IMR-90 (cell line): ENCODE measurements around the gene CDIP1. TPM values are rescaled to one million over a fixed set of nuclear protein-coding genes. Genes with fewer than 3 reads are reported as not detected.

Source experiments
- ATAC-seq: fragments of 200-7000 bp; cut with Tn5 transposase; 2 replicates; pipeline ENCODE4 v1.9.1; 2020; ENCODE audit warnings: low read depth, mild to moderate bottlenecking, moderate library complexity
- BruUV-seq: library from RNA; stranded (reverse); fragments of 400-500 nt; replicated peaks from 2 replicates; lab custom pipeline; 2021; lab: Mats Ljungman, UMichigan
- CTCF ChIA-PET: fragments of 300-600 bp; formaldehyde crosslinking; extraction: SDS; loops from one replicate; lab custom pipeline; 2021; ENCODE audit warnings: antibody characterized with exemption; lab: Yijun Ruan, JAX
- POLR2A ChIA-PET: fragments of 300-600 bp; sonication (Branson Sonifier 250); formaldehyde crosslinking; loops from one replicate; lab custom pipeline; 2022; ENCODE audit warnings: antibody characterized with exemption; ENCODE audit not compliant: unreplicated experiment; lab: Charles Lee
- DNase-seq: peaks from one replicate; pipeline ENCODE4 v3.0.0; 2013
- H2AFZ ChIP-seq: replicated peaks from 2 replicates; pipeline ENCODE3; 2013; ENCODE audit warnings: low read length, mild to moderate bottlenecking; ENCODE audit not compliant: poor library complexity
- H2AK5ac ChIP-seq: 2 replicates; pipeline ENCODE4 v1.6.1; 2013; ENCODE audit warnings: low read depth, low read length, inconsistent platforms
- H2AK9ac ChIP-seq: replicated peaks from 2 replicates; pipeline ENCODE3; 2013; ENCODE audit warnings: mild to moderate bottlenecking, low read depth, low read length, moderate library complexity; ENCODE audit not compliant: poor library complexity
- H2BK120ac ChIP-seq: 2 replicates; pipeline ENCODE4 v1.6.1; 2013; ENCODE audit warnings: low read depth, low read length, inconsistent platforms
- H2BK15ac ChIP-seq: 3 replicates; pipeline ENCODE4 v1.6.1; 2013; ENCODE audit warnings: low read depth, low read length, inconsistent platforms
- H2BK20ac ChIP-seq: 2 replicates; pipeline ENCODE4 v1.6.1; 2013; ENCODE audit warnings: low read depth, mild to moderate bottlenecking, inconsistent platforms, low read length, moderate library complexity
- H2BK5ac ChIP-seq: 2 replicates; pipeline ENCODE4 v1.6.1; 2013; ENCODE audit warnings: mild to moderate bottlenecking, low read depth, low read length, inconsistent platforms; ENCODE audit not compliant: poor library complexity, severe bottlenecking
- H3K14ac ChIP-seq: replicated peaks from 2 replicates; pipeline ENCODE4 v1.6.1; 2013; ENCODE audit warnings: low read depth, low read length, inconsistent platforms
- H3K18ac ChIP-seq: 2 replicates; pipeline ENCODE4 v1.6.1; 2013; ENCODE audit warnings: low read depth, low read length, control low read depth
- H3K23ac ChIP-seq: 2 replicates; pipeline ENCODE4 v1.6.1; 2013; ENCODE audit warnings: low read depth, low read length, inconsistent platforms
- H3K27ac ChIP-seq: 2 replicates; pipeline ENCODE4 v1.5.1; 2013; ENCODE audit warnings: mild to moderate bottlenecking, control low read depth, low read length; ENCODE audit not compliant: insufficient read depth
- H3K27me3 ChIP-seq: 2 replicates; pipeline ENCODE4 v1.6.1; 2013; ENCODE audit warnings: low read length; ENCODE audit not compliant: control insufficient read depth, insufficient read depth
- H3K36me3 ChIP-seq: 2 replicates; pipeline ENCODE4 v1.6.1; 2013; ENCODE audit warnings: low read length, mixed read lengths; ENCODE audit not compliant: control insufficient read depth, insufficient read depth
- H3K4ac ChIP-seq: 2 replicates; pipeline ENCODE4 v1.6.1; 2013; ENCODE audit warnings: low read depth, low read length, inconsistent platforms
- H3K4me1 ChIP-seq: 2 replicates; pipeline ENCODE4 v1.6.1; 2013; ENCODE audit warnings: low read length, mixed read lengths; ENCODE audit not compliant: control insufficient read depth, insufficient read depth
- H3K4me2 ChIP-seq: 2 replicates; pipeline ENCODE4 v1.6.1; 2013; ENCODE audit warnings: low read depth, mild to moderate bottlenecking, control low read depth, low read length, moderate library complexity
- H3K4me3 ChIP-seq: 2 replicates; pipeline ENCODE4 v1.5.1; 2013; ENCODE audit warnings: low read depth, mild to moderate bottlenecking, control low read depth, low read length, moderate library complexity; ENCODE audit not compliant: insufficient read depth
- H3K56ac ChIP-seq: 2 replicates; pipeline ENCODE4 v1.6.1; 2013; ENCODE audit warnings: low read length, inconsistent platforms; ENCODE audit not compliant: insufficient read depth; ENCODE audit errors: extremely low read depth
- H3K79me1 ChIP-seq, 2 experiments: 2 replicates each; pipeline ENCODE4 v1.6.1; 2013; ENCODE audit warnings: low read length in 2 of 2, inconsistent platforms in 1 of 2, low read depth in 1 of 2
- H3K9ac ChIP-seq: 2 replicates; pipeline ENCODE4 v1.6.1; 2013; ENCODE audit warnings: low read depth, low read length, control low read depth
- H3K9me1 ChIP-seq: 2 replicates; pipeline ENCODE4 v1.6.1; 2013; ENCODE audit warnings: low read length, inconsistent platforms; ENCODE audit not compliant: insufficient read depth
- H3K9me3 ChIP-seq: 2 replicates; pipeline ENCODE4 v1.6.1; 2013; ENCODE audit warnings: low read length; ENCODE audit not compliant: control insufficient read depth, insufficient read depth
- H4K20me1 ChIP-seq: 2 replicates; pipeline ENCODE4 v1.6.1; 2013; ENCODE audit warnings: low read length, inconsistent platforms; ENCODE audit not compliant: insufficient read depth
- H4K5ac ChIP-seq: 2 replicates; pipeline ENCODE4 v1.6.1; 2013; ENCODE audit warnings: mild to moderate bottlenecking, low read depth, low read length, control low read depth
- H4K8ac ChIP-seq, 2 experiments: 2 replicates each; pipeline ENCODE4 v1.6.1; 2013; ENCODE audit warnings: low read depth in 2 of 2, low read length in 2 of 2, control low read depth in 1 of 2, inconsistent platforms in 1 of 2
- H4K91ac ChIP-seq: 2 replicates; pipeline ENCODE4 v1.6.1; 2013; ENCODE audit warnings: low read depth, low read length, inconsistent platforms; ENCODE audit not compliant: insufficient read depth
- BHLHE40 ChIP-seq: fragments of 150-350 bp; IDR thresholded peaks from 2 replicates; pipeline ENCODE4 v1.6.1; 2016; ENCODE audit warnings: mild to moderate bottlenecking, low read depth, low read length
- CEBPB ChIP-seq: IDR thresholded peaks from 2 replicates; pipeline ENCODE4 v1.6.1; 2012; ENCODE audit warnings: low read depth, low read length, improper control_type of control experiment
- CHD1 ChIP-seq: IDR thresholded peaks from 2 replicates; pipeline ENCODE4 v1.6.1; 2012; ENCODE audit warnings: low read depth, low read length, improper control_type of control experiment
- FOS ChIP-seq: fragments of 150-350 bp; IDR thresholded peaks from 2 replicates; pipeline ENCODE4 v1.6.1; 2016; ENCODE audit warnings: low read depth, low read length
- MAFK ChIP-seq: IDR thresholded peaks from 2 replicates; pipeline ENCODE4 v1.6.1; 2012; ENCODE audit warnings: low read depth, low read length, improper control_type of control experiment
- MXI1 ChIP-seq: IDR thresholded peaks from 2 replicates; pipeline ENCODE4 v1.6.1; 2012; ENCODE audit warnings: low read depth, mild to moderate bottlenecking, low read length, moderate library complexity, borderline replicate concordance
- NFE2L2 ChIP-seq: fragments of 150-350 bp; IDR thresholded peaks from 2 replicates; pipeline ENCODE4 v1.6.1; 2016; ENCODE audit warnings: low read depth, mild to moderate bottlenecking, low read length
- POLR2A ChIP-seq: IDR thresholded peaks from 2 replicates; pipeline ENCODE4 v1.6.1; 2012; ENCODE audit warnings: mild to moderate bottlenecking, low read depth, low read length
- RAD21 ChIP-seq: IDR thresholded peaks from 2 replicates; pipeline ENCODE4 v1.6.1; 2012; ENCODE audit warnings: low read length, improper control_type of control experiment
- RFX5 ChIP-seq: IDR thresholded peaks from 2 replicates; pipeline ENCODE4 v1.8.0; 2012; ENCODE audit warnings: low read depth, mild to moderate bottlenecking, low read length, moderate library complexity
- SMC3 ChIP-seq: fragments of 150-350 bp; IDR thresholded peaks from 2 replicates; pipeline ENCODE4 v1.6.1; 2016; ENCODE audit warnings: low read depth, mild to moderate bottlenecking, antibody characterized with exemption, low read length, moderate library complexity
- WGBS, 2 experiments: methylation state at CpG; one replicate each; pipeline versions ENCODE4 v1.1.5 to v1.1.7; 2013; ENCODE audit warnings: missing lambda C conversion rate in 2 of 2; ENCODE audit not compliant: insufficient read length in 1 of 2; ENCODE audit errors: extremely low coverage in 2 of 2; 5-methylcytosine and 5-hydroxymethylcytosine counted together
- dilution Hi-C: fragments of 300-500 bp; cut with HindIII; formaldehyde crosslinking; loops from one replicate; pipeline ENCODE4 v1.14.3; 2018; ENCODE audit warnings: low sequenced_read_pairs; ENCODE audit not compliant: unreplicated experiment
- in situ Hi-C: fragments of 300-500 bp; cut with MboI; formaldehyde crosslinking; loops from 3 replicates; pipeline ENCODE4 v1.14.3; 2019; ENCODE audit warnings: low sequenced_read_pairs, inconsistent platforms, mixed read lengths
- intact Hi-C: fragments of 100-400 bp; cut with micrococcal nuclease; formaldehyde crosslinking; loops from 2 replicates; pipeline ENCODE4 v1.10.0; 2022
- polyA plus RNA-seq, 3 experiments: library from polyadenylated mRNA; depleted of rRNA; stranded (reverse); fragments of >200 nt; gene quantifications; 2 replicates each; pipeline ENCODE4 v1.2.3, GENCODE V29; 2012; ENCODE audit warnings: low replicate concordance in 1 of 3
- total RNA-seq: library from RNA; depleted of rRNA; stranded (reverse); fragments of >200 nt; gene quantifications from 2 replicates; pipeline ENCODE4 v1.2.3, GENCODE V29; 2012
- TF ChIP-seq, protein P1 (sequence below): conservative IDR thresholded peaks from 2 replicates; pipeline ENCODE4 v1.5.1; 2012; ENCODE audit warnings: mild to moderate bottlenecking, low read depth, low read length, improper control_type of control experiment
- TF ChIP-seq, protein P2 (sequence below): fragments of 150-350 bp; IDR thresholded peaks from 2 replicates; pipeline ENCODE4 v1.6.1; 2017; ENCODE audit warnings: mild to moderate bottlenecking, antibody characterized with exemption, low read length, low read depth

CDIP1 gene
- total and polyA plus RNA-seq, 2 of the 4 experiments (the other 2 are of a cell fraction): 4.8 to 14.6 TPM

- intact Hi-C loops: no loop called here
Measured at GRCh38 chr16:4523686-4524085, 14.9 kb downstream of the CDIP1 start.

More at GRCh38 chr16:4523686-4524085, 14.9 kb downstream of the CDIP1 start:
- TF ChIP-seq MAFK: no peak
- TF ChIP-seq MXI1: no peak
- TF ChIP-seq CEBPB: no peak
- TF ChIP-seq RAD21: no peak
- TF ChIP-seq NFE2L2: no peak
- no peak for TF ChIP-seq SMC3
- TF ChIP-seq FOS: no peak
- TF ChIP-seq RFX5: no peak
- TF ChIP-seq POLR2A: no peak
- TF ChIP-seq, protein P1, sequence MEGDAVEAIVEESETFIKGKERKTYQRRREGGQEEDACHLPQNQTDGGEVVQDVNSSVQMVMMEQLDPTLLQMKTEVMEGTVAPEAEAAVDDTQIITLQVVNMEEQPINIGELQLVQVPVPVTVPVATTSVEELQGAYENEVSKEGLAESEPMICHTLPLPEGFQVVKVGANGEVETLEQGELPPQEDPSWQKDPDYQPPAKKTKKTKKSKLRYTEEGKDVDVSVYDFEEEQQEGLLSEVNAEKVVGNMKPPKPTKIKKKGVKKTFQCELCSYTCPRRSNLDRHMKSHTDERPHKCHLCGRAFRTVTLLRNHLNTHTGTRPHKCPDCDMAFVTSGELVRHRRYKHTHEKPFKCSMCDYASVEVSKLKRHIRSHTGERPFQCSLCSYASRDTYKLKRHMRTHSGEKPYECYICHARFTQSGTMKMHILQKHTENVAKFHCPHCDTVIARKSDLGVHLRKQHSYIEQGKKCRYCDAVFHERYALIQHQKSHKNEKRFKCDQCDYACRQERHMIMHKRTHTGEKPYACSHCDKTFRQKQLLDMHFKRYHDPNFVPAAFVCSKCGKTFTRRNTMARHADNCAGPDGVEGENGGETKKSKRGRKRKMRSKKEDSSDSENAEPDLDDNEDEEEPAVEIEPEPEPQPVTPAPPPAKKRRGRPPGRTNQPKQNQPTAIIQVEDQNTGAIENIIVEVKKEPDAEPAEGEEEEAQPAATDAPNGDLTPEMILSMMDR: no peak
- no peak for TF ChIP-seq BHLHE40
- TF ChIP-seq CHD1: no peak
- TF ChIP-seq, protein P2, sequence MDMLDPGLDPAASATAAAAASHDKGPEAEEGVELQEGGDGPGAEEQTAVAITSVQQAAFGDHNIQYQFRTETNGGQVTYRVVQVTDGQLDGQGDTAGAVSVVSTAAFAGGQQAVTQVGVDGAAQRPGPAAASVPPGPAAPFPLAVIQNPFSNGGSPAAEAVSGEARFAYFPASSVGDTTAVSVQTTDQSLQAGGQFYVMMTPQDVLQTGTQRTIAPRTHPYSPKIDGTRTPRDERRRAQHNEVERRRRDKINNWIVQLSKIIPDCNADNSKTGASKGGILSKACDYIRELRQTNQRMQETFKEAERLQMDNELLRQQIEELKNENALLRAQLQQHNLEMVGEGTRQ: no peak
- Histone ChIP-seq H3K27ac (no peak overlapping the region), H2AK9ac (no peak overlapping the region), H3K23ac (no peak overlapping the region), H3K4ac (no peak overlapping the region), H3K4me1 (peaks cover 7% of the 10 kb centered on the region), H4K8ac (no peak overlapping the region), H3K9me3 (no peaks in the 10 kb centered on the region), H3K18ac (no peak overlapping the region), H2BK120ac (no peak overlapping the region), H2BK20ac (no peak overlapping the region), H3K79me1 (peaks cover 0 to 68% of the 10 kb centered on the region in 2 experiments; a peak in 3 of 4 replicates), H3K56ac (no peak overlapping the region), H4K20me1 (peaks cover 10% of the 10 kb centered on the region), H2BK5ac (no peak overlapping the region), H3K4me2 (no peak overlapping the region), H3K27me3 (no peaks in the 10 kb centered on the region), H3K9me1 (peaks cover 24% of the 10 kb centered on the region), H3K9ac (no peak overlapping the region), H3K36me3 (no peaks in the 10 kb centered on the region), H2BK15ac (no peak overlapping the region), H3K4me3 (no peak overlapping the region), H2AK5ac (peak overlapping the region; percentile 60; the same call in 1 of the 2 replicates), H3K14ac (no peak overlapping the region), H2AFZ (no peak overlapping the region), H4K91ac (no peak overlapping the region), H4K5ac (no peak overlapping the region)
- CTCF ChIA-PET: no interaction called here
- ATAC-seq: no peak
- WGBS, 2 experiments: 100% methylated on average over 2 of the region's 4 CpGs; no CpG with 5 or more reads in 1 of the 2 experiments
- POLR2A ChIA-PET: no interaction called here
- in situ Hi-C loops (loop anchor here (25.0 kb wide), 1 partner anchor 439 kb away; the partner anchor contains the start of gene SEC14L5), dilution Hi-C loops (no loop called here)
- BruUV-seq: no TSS peak
- no peak for DNase-seq
